GM23338 (cell line): ENCODE measurements around the gene PTPRF. TPM values are rescaled to one million over a fixed set of nuclear protein-coding genes. Genes with fewer than 3 reads are reported as not detected.

Source experiments
- ATAC-seq: fragments of 200-7000 bp; cut with Tn5 transposase; 3 replicates; pipeline ENCODE4 v1.9.1; 2020
- DNase-seq: peaks from one replicate; pipeline ENCODE4 v3.0.0-alpha.2; 2015; ENCODE audit warnings: low spot score
- H2AFZ ChIP-seq: fragments of 200-600 bp; sonication (generic); 2 replicates; pipeline ENCODE4 v1.8.0; 2016; ENCODE audit warnings: antibody characterized with exemption, mild to moderate bottlenecking, moderate library complexity
- H3F3A ChIP-seq: fragments of 200-600 bp; sonication (generic); replicated peaks from 2 replicates; pipeline ENCODE4 v1.8.0; 2017; ENCODE audit warnings: antibody characterized with exemption, mixed run types, low read depth
- H3K27ac ChIP-seq: fragments of 200-600 bp; sonication (generic); 2 replicates; pipeline ENCODE4 v1.6.1; 2016; ENCODE audit warnings: low read depth
- H3K27me3 ChIP-seq: fragments of 200-600 bp; sonication (generic); 2 replicates; pipeline ENCODE4 v1.8.0; 2016; ENCODE audit warnings: mild to moderate bottlenecking, mixed run types, moderate library complexity; ENCODE audit not compliant: insufficient read depth
- H3K36me3 ChIP-seq: fragments of 200-600 bp; sonication (generic); 2 replicates; pipeline ENCODE4 v1.8.0; 2016; ENCODE audit warnings: mild to moderate bottlenecking; ENCODE audit not compliant: insufficient read depth
- H3K4me1 ChIP-seq: fragments of 200-600 bp; sonication (generic); 2 replicates; pipeline ENCODE4 v1.8.0; 2016; ENCODE audit warnings: mild to moderate bottlenecking, moderate library complexity; ENCODE audit not compliant: insufficient read depth
- H3K4me2 ChIP-seq: fragments of 200-600 bp; sonication (generic); 2 replicates; pipeline ENCODE4 v1.7.1; 2017; ENCODE audit warnings: mixed run types
- H3K4me3 ChIP-seq: fragments of 200-600 bp; sonication (generic); 2 replicates; pipeline ENCODE4 v1.6.1; 2016; ENCODE audit warnings: mixed run types
- H3K79me2 ChIP-seq: fragments of 200-600 bp; sonication (generic); replicated peaks from 2 replicates; pipeline ENCODE4 v1.8.0; 2017; ENCODE audit warnings: mild to moderate bottlenecking; ENCODE audit not compliant: insufficient read depth
- H3K9me2 ChIP-seq: fragments of 200-600 bp; sonication (generic); 2 replicates; pipeline ENCODE4 v1.8.0; 2017; ENCODE audit not compliant: insufficient read depth
- H4K20me1 ChIP-seq: fragments of 200-600 bp; sonication (generic); replicated peaks from 2 replicates; pipeline ENCODE4 v1.8.0; 2017; ENCODE audit warnings: mild to moderate bottlenecking; ENCODE audit not compliant: insufficient read depth
- H3K27ac Mint-ChIP-seq: 2 replicates; pipeline ENCODE4 v1.8.0; 2020; ENCODE audit warnings: inconsistent platforms, mild to moderate bottlenecking, moderate library complexity, mixed read lengths
- H3K27me3 Mint-ChIP-seq: 3 replicates; pipeline ENCODE4 v1.8.0; 2022; ENCODE audit warnings: low read depth, mild to moderate bottlenecking, moderate library complexity, mixed read lengths, inconsistent platforms; ENCODE audit not compliant: insufficient read depth, poor library complexity
- H3K36me3 Mint-ChIP-seq: 3 replicates; pipeline ENCODE4 v1.8.0; 2021; ENCODE audit warnings: low read depth, mild to moderate bottlenecking, inconsistent platforms, moderate library complexity, mixed read lengths
- H3K4me1 Mint-ChIP-seq: 3 replicates; pipeline ENCODE4 v1.8.0; 2020; ENCODE audit warnings: mild to moderate bottlenecking, inconsistent platforms, mixed read lengths
- H3K4me3 Mint-ChIP-seq: 3 replicates; pipeline ENCODE4 v1.8.0; 2021; ENCODE audit warnings: moderate library complexity, mild to moderate bottlenecking, inconsistent platforms, mixed read lengths
- H3K9me3 Mint-ChIP-seq: 3 replicates; pipeline ENCODE4 v1.8.0; 2020; ENCODE audit warnings: moderate library complexity, mild to moderate bottlenecking, inconsistent platforms, mixed read lengths
- CTCF ChIP-seq, 2 experiments: fragments of 200-600 bp in 1 of 2; sonication (generic) in 1 of 2; conservative IDR thresholded peaks; 2 replicates each; pipeline versions ENCODE4 v1.5.1 to v1.6.1; 2016 to 2017; ENCODE audit warnings: antibody characterized with exemption in 2 of 2, low read depth in 2 of 2, mild to moderate bottlenecking in 2 of 2, moderate library complexity in 1 of 2
- ETS1 ChIP-seq: IDR thresholded peaks from 2 replicates; pipeline ENCODE4 v1.6.1; 2016; ENCODE audit warnings: antibody characterized with exemption
- EZH2 ChIP-seq: fragments of 200-600 bp; sonication (generic); IDR thresholded peaks from one replicate; pipeline ENCODE4 v1.8.0; 2017; ENCODE audit warnings: antibody characterized with exemption, mild to moderate bottlenecking, low read depth; ENCODE audit not compliant: unreplicated experiment
- EZH2phosphoT487 ChIP-seq: fragments of 200-600 bp; sonication (generic); IDR thresholded peaks from one replicate; pipeline ENCODE4 v1.8.1; 2018; ENCODE audit warnings: antibody characterized with exemption; ENCODE audit not compliant: unreplicated experiment
- JUNB ChIP-seq: IDR thresholded peaks from one replicate; pipeline ENCODE4 v1.6.1; 2016; ENCODE audit warnings: antibody characterized with exemption; ENCODE audit not compliant: unreplicated experiment
- ZNF114 ChIP-seq: fragments of 250-450 bp; sonication (Bioruptor Pico); IDR thresholded peaks from 2 replicates; pipeline ENCODE4 v1.5.0; 2020; ENCODE audit warnings: mild to moderate bottlenecking, moderate library complexity
- ZNF462 ChIP-seq: fragments of 250-450 bp; sonication (Bioruptor Pico); IDR thresholded peaks from 2 replicates; pipeline ENCODE4 v1.5.0; 2020; ENCODE audit warnings: mild to moderate bottlenecking, moderate library complexity
- polyA plus RNA-seq: library from polyadenylated mRNA; unstranded; fragments of >200 nt; fragmentation: Nextera tagmentation; extraction: Ambion mirVana; gene quantifications from 2 replicates; pipeline ENCODE4 v1.2.1, GENCODE V29; 2016
- total RNA-seq: library from RNA; depleted of rRNA; stranded (reverse); fragments of >200 nt; shearing (Covaris generic); gene quantifications from 2 replicates; pipeline ENCODE4 v1.2.3, GENCODE V29; 2014
- TF ChIP-seq, protein P1 (sequence below): IDR thresholded peaks from one replicate; pipeline ENCODE4 v1.6.1; 2018; ENCODE audit warnings: antibody characterized with exemption; ENCODE audit not compliant: unreplicated experiment

Gene PTPRF
- total and polyA plus RNA-seq, 2 experiments from 2014 or later: 52.4 to 173 TPM

- DNase-seq (peak; percentile 78), ATAC-seq (peak; percentile 74)
- H3K4me3 ChIP-seq: peak overlapping the region; percentile 46
- no peaks in the 10 kb centered on the region; the same call in 1 of the 2 replicates for H4K20me1 ChIP-seq
- Mint-ChIP-seq H3K9me3 (no peaks in the 10 kb centered on the region), H3K27me3 (peaks cover 18% of the 10 kb centered on the region), H3K27ac (no peak overlapping the region; the same call in 1 of the 2 replicates), H3K4me1 (peaks cover 20% of the 10 kb centered on the region), H3K4me3 (no peak overlapping the region), H3K36me3 (peaks cover 38% of the 10 kb centered on the region)
- TF ChIP-seq CTCF (conservative IDR thresholded peaks at IDR 0.05; ENCODE audit: low read depth in 2 of 2): no peak
- TF ChIP-seq JUNB: no peak
- no peak for TF ChIP-seq ZNF114
- TF ChIP-seq, protein P1, sequence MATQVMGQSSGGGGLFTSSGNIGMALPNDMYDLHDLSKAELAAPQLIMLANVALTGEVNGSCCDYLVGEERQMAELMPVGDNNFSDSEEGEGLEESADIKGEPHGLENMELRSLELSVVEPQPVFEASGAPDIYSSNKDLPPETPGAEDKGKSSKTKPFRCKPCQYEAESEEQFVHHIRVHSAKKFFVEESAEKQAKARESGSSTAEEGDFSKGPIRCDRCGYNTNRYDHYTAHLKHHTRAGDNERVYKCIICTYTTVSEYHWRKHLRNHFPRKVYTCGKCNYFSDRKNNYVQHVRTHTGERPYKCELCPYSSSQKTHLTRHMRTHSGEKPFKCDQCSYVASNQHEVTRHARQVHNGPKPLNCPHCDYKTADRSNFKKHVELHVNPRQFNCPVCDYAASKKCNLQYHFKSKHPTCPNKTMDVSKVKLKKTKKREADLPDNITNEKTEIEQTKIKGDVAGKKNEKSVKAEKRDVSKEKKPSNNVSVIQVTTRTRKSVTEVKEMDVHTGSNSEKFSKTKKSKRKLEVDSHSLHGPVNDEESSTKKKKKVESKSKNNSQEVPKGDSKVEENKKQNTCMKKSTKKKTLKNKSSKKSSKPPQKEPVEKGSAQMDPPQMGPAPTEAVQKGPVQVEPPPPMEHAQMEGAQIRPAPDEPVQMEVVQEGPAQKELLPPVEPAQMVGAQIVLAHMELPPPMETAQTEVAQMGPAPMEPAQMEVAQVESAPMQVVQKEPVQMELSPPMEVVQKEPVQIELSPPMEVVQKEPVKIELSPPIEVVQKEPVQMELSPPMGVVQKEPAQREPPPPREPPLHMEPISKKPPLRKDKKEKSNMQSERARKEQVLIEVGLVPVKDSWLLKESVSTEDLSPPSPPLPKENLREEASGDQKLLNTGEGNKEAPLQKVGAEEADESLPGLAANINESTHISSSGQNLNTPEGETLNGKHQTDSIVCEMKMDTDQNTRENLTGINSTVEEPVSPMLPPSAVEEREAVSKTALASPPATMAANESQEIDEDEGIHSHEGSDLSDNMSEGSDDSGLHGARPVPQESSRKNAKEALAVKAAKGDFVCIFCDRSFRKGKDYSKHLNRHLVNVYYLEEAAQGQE: no peak
- TF ChIP-seq ETS1: no peak
- no peak for TF ChIP-seq EZH2
- no peaks in the 10 kb centered on the region for H3K27me3 ChIP-seq
- H3K27ac ChIP-seq: peak overlapping the region; percentile 74; the same call in 1 of the 2 replicates
- peak overlapping the region; percentile 75 for H3K4me2 ChIP-seq
- 0 out of 2 replicates have a peak, but pooled peaks cover 12% of the 10 kb centered on the region for H3F3A ChIP-seq
- H3K79me2 ChIP-seq: peaks cover 42% of the 10 kb centered on the region
- no peaks in the 10 kb centered on the region for H3K9me2 ChIP-seq
- no peak overlapping the region for H2AFZ ChIP-seq
- peaks cover 18% of the 10 kb centered on the region for H3K4me1 ChIP-seq
- H3K36me3 ChIP-seq: no peaks in the 10 kb centered on the region; the same call in 1 of the 2 replicates
Measured at GRCh38 chr1:43558346-43558841, 27.7 kb downstream of the PTPRF start.

- no peaks in the 10 kb centered on the region for H3K9me2 ChIP-seq
- H2AFZ ChIP-seq: no peak overlapping the region
- no peak overlapping the region for H3K27ac ChIP-seq
- Mint-ChIP-seq H3K27me3 (peaks cover 15% of the 10 kb centered on the region), H3K9me3 (no peaks in the 10 kb centered on the region), H3K27ac (no peak overlapping the region), H3K4me1 (peaks cover 22% of the 10 kb centered on the region), H3K36me3 (peaks cover 25% of the 10 kb centered on the region), H3K4me3 (no peak overlapping the region)
- H3K27me3 ChIP-seq: no peaks in the 10 kb centered on the region
- no peaks in the 10 kb centered on the region; the same call in 1 of the 2 replicates for H3K36me3 ChIP-seq
- peaks cover 6% of the 10 kb centered on the region for H4K20me1 ChIP-seq
- 0 out of 2 replicates have a peak, but pooled peaks cover 6% of the 10 kb centered on the region for H3F3A ChIP-seq
- ATAC-seq (no peak), DNase-seq (no peak)
- peaks cover 32% of the 10 kb centered on the region for H3K4me1 ChIP-seq
- peaks cover 42% of the 10 kb centered on the region for H3K79me2 ChIP-seq
- no peak overlapping the region for H3K4me3 ChIP-seq
- no peak overlapping the region for H3K4me2 ChIP-seq
- no peak for TF ChIP-seq ZNF114
- TF ChIP-seq EZH2phosphoT487: no peak
- TF ChIP-seq ZNF462 (CRISPR knock-in tag): no peak
Measured at GRCh38 chr1:43559714-43560113, 29.0 kb downstream of the PTPRF start.
